K562 treated with DMSO at 1 percent for 24 hours (cell line): ENCODE data around the gene GPR22. TPM values are rescaled to one million over a fixed set of nuclear protein-coding genes. Genes with fewer than 3 reads are reported as not detected.

ENCODE experiments used
- total RNA-seq: library from RNA; unstranded; fragments of 300-600 nt; gene quantifications from 2 replicates; pipeline ENCODE4 v1.2.3, GENCODE V29; 2022; ENCODE audit warnings: low read depth; ENCODE audit not compliant: insufficient read depth

The GPR22 gene, protein sequence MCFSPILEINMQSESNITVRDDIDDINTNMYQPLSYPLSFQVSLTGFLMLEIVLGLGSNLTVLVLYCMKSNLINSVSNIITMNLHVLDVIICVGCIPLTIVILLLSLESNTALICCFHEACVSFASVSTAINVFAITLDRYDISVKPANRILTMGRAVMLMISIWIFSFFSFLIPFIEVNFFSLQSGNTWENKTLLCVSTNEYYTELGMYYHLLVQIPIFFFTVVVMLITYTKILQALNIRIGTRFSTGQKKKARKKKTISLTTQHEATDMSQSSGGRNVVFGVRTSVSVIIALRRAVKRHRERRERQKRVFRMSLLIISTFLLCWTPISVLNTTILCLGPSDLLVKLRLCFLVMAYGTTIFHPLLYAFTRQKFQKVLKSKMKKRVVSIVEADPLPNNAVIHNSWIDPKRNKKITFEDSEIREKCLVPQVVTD
- not detected in 2 replicates for total RNA-seq

DNA sequence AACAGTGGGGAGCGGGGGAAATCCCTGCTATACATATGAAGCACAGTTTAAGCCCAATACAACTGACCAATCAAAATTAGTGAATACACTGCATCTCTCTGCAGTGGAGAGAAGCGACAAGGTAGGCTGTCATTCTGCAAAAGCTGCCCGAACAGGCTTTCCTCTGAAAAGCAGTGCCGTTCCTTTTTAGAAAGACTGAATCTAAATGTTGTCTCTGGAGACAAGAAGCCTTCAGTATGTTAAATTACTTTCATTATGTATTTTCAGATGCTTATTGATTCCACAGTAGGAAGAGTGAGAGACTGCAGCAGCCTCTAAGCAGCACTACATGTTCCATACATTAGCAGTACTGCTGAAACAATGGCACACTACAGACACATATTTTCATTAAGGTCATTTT, at the start of gene GPR22:
TSS of gene GPR22 (plus strand) at position 129 of the 400 bp plus-strand sequence. CDS start 4,004 bp downstream, outside the sequence.

Other genes with a start within 250 kb of the GPR22 start
- gene COG5, start 93.9 kb downstream of the GPR22 start, total RNA-seq, result 25.8 and 26.2 TPM in 2 replicates
- gene DUS4L, start 93.9 kb downstream of the GPR22 start, total RNA-seq, result 7.4 and 10.8 TPM in 2 replicates
- 57.1 and 82.6 TPM in 2 replicates for gene BCAP29, start 110.2 kb downstream of the GPR22 start, total RNA-seq
- 0.16 and 0.25 TPM in 2 replicates for gene SLC26A4, start 190.8 kb downstream of the GPR22 start, total RNA-seq